ENCODE measurements around the gene SLC35F3. TPM values are rescaled to one million over a fixed set of nuclear protein-coding genes. Genes with fewer than 3 reads are reported as not detected.
A peak's percentile ranks its signal among the peaks of the same experiment; 100 is the strongest.

The SLC35F3 gene
- total and polyA plus RNA-seq, 9 of the 15 experiments (the other 6 are each of a cell fraction or from before 2014, with no cell fraction given) = 0.04 to 0.07 (median 0.04) TPM; not detected in 6

DNA sequence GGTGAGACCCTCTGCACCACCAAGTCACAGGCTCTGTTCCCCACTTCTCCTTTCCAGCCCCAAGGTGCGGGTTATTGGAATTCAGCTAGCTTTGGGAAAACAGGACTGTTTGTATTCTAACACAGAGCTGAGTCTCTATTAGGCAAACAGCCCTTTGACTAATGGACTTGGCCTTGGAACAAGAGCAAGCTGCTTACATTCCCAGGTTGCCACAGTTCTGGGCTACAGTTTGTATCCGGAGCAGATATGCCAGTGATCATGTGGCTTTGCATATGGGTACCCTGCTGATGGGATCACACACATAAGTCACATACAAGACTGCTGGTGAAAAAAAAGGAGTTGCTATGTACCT lies 358.3 kb downstream of the SLC35F3 start (continued):
- no peak for TF ChIP-seq RBM14 (IDR thresholded peaks at IDR 0.05; ENCODE audit: borderline replicate concordance, insufficient read depth, low read depth, low read length)

DNA sequence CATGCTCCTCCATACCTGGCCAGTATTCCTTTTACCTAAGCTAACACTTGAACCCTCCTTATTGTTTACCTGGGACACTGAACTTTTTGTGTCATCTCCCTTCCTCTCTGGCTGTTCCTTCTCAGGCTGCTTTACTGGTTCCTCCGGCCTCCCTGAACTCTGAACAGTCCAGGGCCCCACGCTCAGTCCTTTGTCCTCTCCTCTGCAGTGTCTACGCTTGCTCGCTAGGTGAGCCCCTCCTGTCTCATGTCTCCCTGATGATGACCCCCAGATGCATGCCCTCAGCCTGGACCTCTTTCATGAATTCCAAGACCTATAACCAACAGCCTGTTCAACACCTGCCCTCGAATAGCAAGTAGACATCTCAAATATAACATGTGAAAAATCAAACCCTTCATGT lies 360.4 kb downstream of the SLC35F3 start:
- no peaks in the 10 kb centered on the region for H4K20me1 ChIP-seq (replicated peaks; ENCODE audit: control insufficient read depth, insufficient read depth, low read length)
- peaks cover 12 to 13% of the 10 kb centered on the region in 2 experiments for H3K27me3 ChIP-seq (ENCODE audit: control insufficient read depth in 2 of 2, insufficient read depth in 2 of 2, low read length in 2 of 2)
- ChIA-PET CTCF (ENCODE audit: low intra/inter-chr PET ratio) (no interaction called here), POLR2A (interaction anchor here (1.0 kb wide), 1 partner anchor 11 kb away, joined by 3 read pairs; no protein-coding TSS in a partner anchor)
- no peaks in the 10 kb centered on the region for H3K9me3 ChIP-seq (replicated peaks; ENCODE audit: control insufficient read depth, insufficient read depth, low read depth, low read length)
- H3K79me2 ChIP-seq (ENCODE audit: control insufficient read depth, insufficient read depth, low read length) = no peaks in the 10 kb centered on the region
- 2% methylated on average over 5 of the region's 5 CpGs for WGBS (ENCODE audit: insufficient coverage, low coverage, missing lambda C conversion rate)
- in situ Hi-C loops (cut with MboI) (no loop called here), intact Hi-C loops (cut with micrococcal nuclease) (no loop called here)
- no TSS peak for BruUV-seq (replicated peaks)
- no peaks in the 10 kb centered on the region for H3K4me1 ChIP-seq (replicated peaks in 1 of 2; ENCODE audit: control insufficient read depth in 2 of 2, insufficient read depth in 2 of 2, low read length in 2 of 2)
- no peak overlapping the region for H3K4me2 ChIP-seq (ENCODE audit: insufficient read depth, low read length)
- H3K36me3 ChIP-seq (ENCODE audit: control insufficient read depth, insufficient read depth, low read length) = no peaks in the 10 kb centered on the region
- DNase-seq (ENCODE audit: extremely low read depth in 1 of 4, low spot score in 3 of 4) = no peak
- H3K9me1 ChIP-seq (ENCODE audit: control insufficient read depth, insufficient read depth, low read length) = no peaks in the 10 kb centered on the region
- no peak overlapping the region for H2AFZ ChIP-seq (ENCODE audit: low read depth, low read length)
- no peak overlapping the region for H3K4me3 ChIP-seq
- H3K9ac ChIP-seq (ENCODE audit: insufficient read depth in 1 of 2, low read depth in 2 of 2, low read length in 2 of 2) = no peak overlapping the region
- no peak for FAIRE-seq
- no peak overlapping the region for H3K27ac ChIP-seq (ENCODE audit: extremely low read depth, low read depth, low read length)
- ATAC-seq = peak; percentile 54; the same call in 2 of the 3 replicates
- TF ChIP-seq HNRNPK (IDR thresholded peaks at IDR 0.05; ENCODE audit: low read depth, low read length, poor library complexity, severe bottlenecking) = no peak
- no peak for TF ChIP-seq XRCC3 (IDR thresholded peaks at IDR 0.05)
- TF ChIP-seq, protein P1, sequence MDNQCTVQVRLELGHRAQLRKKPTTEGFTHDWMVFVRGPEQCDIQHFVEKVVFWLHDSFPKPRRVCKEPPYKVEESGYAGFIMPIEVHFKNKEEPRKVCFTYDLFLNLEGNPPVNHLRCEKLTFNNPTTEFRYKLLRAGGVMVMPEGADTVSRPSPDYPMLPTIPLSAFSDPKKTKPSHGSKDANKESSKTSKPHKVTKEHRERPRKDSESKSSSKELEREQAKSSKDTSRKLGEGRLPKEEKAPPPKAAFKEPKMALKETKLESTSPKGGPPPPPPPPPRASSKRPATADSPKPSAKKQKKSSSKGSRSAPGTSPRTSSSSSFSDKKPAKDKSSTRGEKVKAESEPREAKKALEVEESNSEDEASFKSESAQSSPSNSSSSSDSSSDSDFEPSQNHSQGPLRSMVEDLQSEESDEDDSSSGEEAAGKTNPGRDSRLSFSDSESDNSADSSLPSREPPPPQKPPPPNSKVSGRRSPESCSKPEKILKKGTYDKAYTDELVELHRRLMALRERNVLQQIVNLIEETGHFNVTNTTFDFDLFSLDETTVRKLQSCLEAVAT (IDR thresholded peaks at IDR 0.05) = no peak
- TF ChIP-seq WHSC1 (IDR thresholded peaks at IDR 0.05; ENCODE audit: low read length) = no peak
- TF ChIP-seq JUN (IDR thresholded peaks at IDR 0.05; ENCODE audit: borderline replicate concordance, low read depth, low read length) = no peak
- no peak for TF ChIP-seq JUN (CRISPR knock-in tag; IDR thresholded peaks at IDR 0.05; ENCODE audit: borderline replicate concordance)
- TF ChIP-seq, protein P2, sequence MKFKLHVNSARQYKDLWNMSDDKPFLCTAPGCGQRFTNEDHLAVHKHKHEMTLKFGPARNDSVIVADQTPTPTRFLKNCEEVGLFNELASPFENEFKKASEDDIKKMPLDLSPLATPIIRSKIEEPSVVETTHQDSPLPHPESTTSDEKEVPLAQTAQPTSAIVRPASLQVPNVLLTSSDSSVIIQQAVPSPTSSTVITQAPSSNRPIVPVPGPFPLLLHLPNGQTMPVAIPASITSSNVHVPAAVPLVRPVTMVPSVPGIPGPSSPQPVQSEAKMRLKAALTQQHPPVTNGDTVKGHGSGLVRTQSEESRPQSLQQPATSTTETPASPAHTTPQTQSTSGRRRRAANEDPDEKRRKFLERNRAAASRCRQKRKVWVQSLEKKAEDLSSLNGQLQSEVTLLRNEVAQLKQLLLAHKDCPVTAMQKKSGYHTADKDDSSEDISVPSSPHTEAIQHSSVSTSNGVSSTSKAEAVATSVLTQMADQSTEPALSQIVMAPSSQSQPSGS (CRISPR knock-in tag; IDR thresholded peaks at IDR 0.05) = no peak
- no peak for TF ChIP-seq ZNF589 (CRISPR knock-in tag; IDR thresholded peaks at IDR 0.05; ENCODE audit: low read depth)
- TF ChIP-seq IFI16 (CRISPR knock-in tag; IDR thresholded peaks at IDR 0.05) = no peak
- no peak for TF ChIP-seq TEAD1 (CRISPR knock-in tag; IDR thresholded peaks at IDR 0.05)
- TF ChIP-seq, protein P3, sequence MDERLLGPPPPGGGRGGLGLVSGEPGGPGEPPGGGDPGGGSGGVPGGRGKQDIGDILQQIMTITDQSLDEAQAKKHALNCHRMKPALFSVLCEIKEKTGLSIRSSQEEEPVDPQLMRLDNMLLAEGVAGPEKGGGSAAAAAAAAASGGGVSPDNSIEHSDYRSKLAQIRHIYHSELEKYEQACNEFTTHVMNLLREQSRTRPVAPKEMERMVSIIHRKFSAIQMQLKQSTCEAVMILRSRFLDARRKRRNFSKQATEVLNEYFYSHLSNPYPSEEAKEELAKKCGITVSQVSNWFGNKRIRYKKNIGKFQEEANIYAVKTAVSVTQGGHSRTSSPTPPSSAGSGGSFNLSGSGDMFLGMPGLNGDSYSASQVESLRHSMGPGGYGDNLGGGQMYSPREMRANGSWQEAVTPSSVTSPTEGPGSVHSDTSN (CRISPR knock-in tag; IDR thresholded peaks at IDR 0.05; ENCODE audit: low read depth) = no peak
- TF ChIP-seq, protein P3 (tag; conservative IDR thresholded peaks at IDR 0.05; ENCODE audit: low read depth) = no peak
- TF ChIP-seq ZNF408 (CRISPR knock-in tag; IDR thresholded peaks at IDR 0.05; ENCODE audit: low read depth) = no peak
- no peak for TF ChIP-seq RFX1 (IDR thresholded peaks at IDR 0.05)
- no peak for TF ChIP-seq ZNF696 (CRISPR knock-in tag; conservative IDR thresholded peaks at IDR 0.05)
- TF ChIP-seq ZNF764 (CRISPR knock-in tag; IDR thresholded peaks at IDR 0.05; ENCODE audit: low read depth) = no peak

All from K562 (cell line).